Loucy (cell line): ENCODE measurements around the gene MCM8.

Experiments used
- H2AFZ ChIP-seq: fragments of 200-600 bp; sonication (generic); 2 replicates; pipeline ENCODE4 v1.6.0; 2016; ENCODE audit warnings: antibody characterized with exemption, mild to moderate bottlenecking, low read length, moderate library complexity
- H3F3A ChIP-seq: fragments of 200-600 bp; 2 replicates; pipeline ENCODE4 v1.6.0; 2016; ENCODE audit warnings: antibody characterized with exemption, low read depth, mild to moderate bottlenecking
- H3K27me3 ChIP-seq: fragments of 200-600 bp; sonication (generic); 2 replicates; pipeline ENCODE4 v1.6.1; 2014; ENCODE audit warnings: low read length, mild to moderate bottlenecking; ENCODE audit not compliant: insufficient read depth, poor library complexity, severe bottlenecking
- H3K36me3 ChIP-seq: fragments of 200-600 bp; sonication (generic); 2 replicates; pipeline ENCODE4 v1.6.1; 2016; ENCODE audit warnings: low read length; ENCODE audit not compliant: insufficient read depth
- H3K4me1 ChIP-seq: fragments of 200-600 bp; sonication (generic); 2 replicates; pipeline ENCODE4 v1.5.1; 2014; ENCODE audit warnings: low read length, mild to moderate bottlenecking; ENCODE audit not compliant: insufficient read depth, poor library complexity, severe bottlenecking
- H3K4me2 ChIP-seq: fragments of 200-600 bp; sonication (generic); 2 replicates; pipeline ENCODE4 v1.6.0; 2014; ENCODE audit warnings: antibody characterized with exemption, low read length, low read depth, mild to moderate bottlenecking; ENCODE audit not compliant: poor library complexity, severe bottlenecking
- H3K4me3 ChIP-seq: fragments of 200-600 bp; sonication (generic); 2 replicates; pipeline ENCODE4 v1.5.1; 2014; ENCODE audit warnings: low read length, mild to moderate bottlenecking, mixed read lengths; ENCODE audit not compliant: poor library complexity, severe bottlenecking
- H3K79me2 ChIP-seq: fragments of 200-600 bp; sonication (generic); 2 replicates; pipeline ENCODE4 v1.6.1; 2014; ENCODE audit warnings: low read length; ENCODE audit not compliant: insufficient read depth
- H3K9ac ChIP-seq: fragments of 200-600 bp; sonication (generic); 2 replicates; pipeline ENCODE4 v1.6.0; 2014; ENCODE audit warnings: mild to moderate bottlenecking, low read depth, low read length, moderate library complexity; ENCODE audit not compliant: poor library complexity, severe bottlenecking
- H3K9me2 ChIP-seq: fragments of 200-600 bp; sonication (generic); replicated peaks from 2 replicates; pipeline ENCODE4 v1.6.1; 2016; ENCODE audit warnings: low read depth, low read length, mixed read lengths
- H3K9me3 ChIP-seq: fragments of 200-600 bp; sonication (generic); 2 replicates; pipeline ENCODE4 v1.6.1; 2014; ENCODE audit warnings: mild to moderate bottlenecking, antibody characterized with exemption, low read length, low read depth; ENCODE audit not compliant: insufficient read depth
- H4K20me1 ChIP-seq: fragments of 200-600 bp; sonication (generic); 2 replicates; pipeline ENCODE4 v1.6.0; 2014; ENCODE audit warnings: antibody characterized with exemption, low read length, mild to moderate bottlenecking; ENCODE audit not compliant: insufficient read depth, poor library complexity, severe bottlenecking
- CTCF ChIP-seq: fragments of 200-600 bp; sonication (generic); conservative IDR thresholded peaks from 2 replicates; pipeline ENCODE4 v1.5.1; 2014; ENCODE audit warnings: mild to moderate bottlenecking, antibody characterized with exemption, low read length
- EZH2phosphoT487 ChIP-seq: fragments of 200-600 bp; IDR thresholded peaks from 2 replicates; pipeline ENCODE4 v1.6.1; 2018; ENCODE audit warnings: antibody characterized with exemption, mild to moderate bottlenecking, moderate library complexity, borderline replicate concordance

The MCM8 gene

GRCh38 chr20:5938456-5939029, 11.9 kb upstream of the MCM8 start:
- Histone ChIP-seq H2AFZ (no peak overlapping the region), H3K4me1 (no peaks in the 10 kb centered on the region), H3K9ac (no peak overlapping the region), H3K27me3 (no peaks in the 10 kb centered on the region), H3F3A (no peaks in the 10 kb centered on the region), H4K20me1 (no peaks in the 10 kb centered on the region), H3K4me2 (no peak overlapping the region), H3K9me2 (no peaks in the 10 kb centered on the region), H3K9me3 (no peaks in the 10 kb centered on the region), H3K36me3 (peaks cover 48% of the 10 kb centered on the region; the same call in 1 of the 2 replicates), H3K4me3 (no peak overlapping the region), H3K79me2 (no peaks in the 10 kb centered on the region)
- TF ChIP-seq EZH2phosphoT487 (no peak), CTCF (no peak)

- Histone ChIP-seq H3K4me2 (no peak overlapping the region), H3K4me3 (no peak overlapping the region), H3K79me2 (peaks cover 40% of the 10 kb centered on the region), H3F3A (no peaks in the 10 kb centered on the region), H3K9me3 (no peaks in the 10 kb centered on the region), H3K4me1 (peaks cover 20% of the 10 kb centered on the region), H3K36me3 (peaks cover 46% of the 10 kb centered on the region; the same call in 1 of the 2 replicates), H4K20me1 (no peaks in the 10 kb centered on the region), H3K27me3 (no peaks in the 10 kb centered on the region), H3K9ac (no peak overlapping the region), H3K9me2 (no peaks in the 10 kb centered on the region), H2AFZ (no peak overlapping the region)
- TF ChIP-seq CTCF = no peak
- TF ChIP-seq EZH2phosphoT487 = no peak
Observed at GRCh38 chr20:5945963-5946362, 4.5 kb upstream of the MCM8 start.

- Histone ChIP-seq H2AFZ (no peak overlapping the region), H4K20me1 (peaks cover 5% of the 10 kb centered on the region), H3K4me2 (peak overlapping the region; percentile 100), H3K9ac (no peak overlapping the region), H3F3A (no peaks in the 10 kb centered on the region), H3K36me3 (peaks cover 33% of the 10 kb centered on the region; the same call in 1 of the 2 replicates), H3K4me1 (peaks cover 31% of the 10 kb centered on the region), H3K9me2 (no peaks in the 10 kb centered on the region), H3K79me2 (peaks cover 53% of the 10 kb centered on the region), H3K4me3 (no peak overlapping the region), H3K9me3 (no peaks in the 10 kb centered on the region), H3K27me3 (no peaks in the 10 kb centered on the region)
- no peak for TF ChIP-seq CTCF
- no peak for TF ChIP-seq EZH2phosphoT487
Observed at GRCh38 chr20:5947276-5947675, 3.2 kb upstream of the MCM8 start.
